ENCODE measurements around the gene HGF.

Gene HGF

DNA sequence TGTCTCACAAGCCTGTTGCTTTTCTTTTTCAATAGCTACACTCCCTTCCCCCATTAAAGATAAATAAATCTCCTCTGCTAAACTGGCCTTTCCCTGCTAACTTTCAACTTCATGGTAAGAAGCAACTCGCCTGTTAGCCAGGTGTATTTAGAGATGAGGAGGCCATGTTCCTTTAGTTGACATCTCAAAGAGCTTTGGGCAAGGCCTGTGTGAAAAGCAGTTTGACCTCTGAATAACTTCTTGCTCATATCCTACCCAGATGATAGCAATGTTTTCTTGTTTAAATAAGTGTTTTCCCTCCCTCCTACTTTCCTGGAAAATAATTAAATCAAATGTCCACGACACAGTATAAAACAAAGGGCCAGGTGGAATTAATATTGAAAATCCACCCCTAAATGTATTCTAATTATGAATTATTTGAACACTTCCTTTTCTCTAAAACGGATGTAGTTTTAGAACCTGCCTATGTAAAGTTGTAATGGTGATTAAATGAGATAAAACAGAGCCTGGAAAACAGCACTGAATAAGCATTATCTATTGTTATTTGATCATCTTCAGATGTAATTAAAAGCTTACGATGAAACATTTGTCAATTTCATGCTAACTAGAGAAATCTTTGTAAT, 78.5 kb downstream of the HGF start:
- Histone ChIP-seq H3K4me3 (replicated peaks; ENCODE audit: insufficient read depth, low read length) (no peak overlapping the region), H3K27ac (replicated peaks) (no peak overlapping the region), H3K27me3 (ENCODE audit: insufficient read depth, poor library complexity, severe bottlenecking) (no peaks in the 10 kb centered on the region)
- DNase-seq (ENCODE audit: low read depth in 1 of 2, low spot score in 1 of 2): no peak
- TF ChIP-seq POLR2AphosphoS5 (IDR thresholded peaks at IDR 0.05; ENCODE audit: low read depth): no peak
- TF ChIP-seq, protein P1, sequence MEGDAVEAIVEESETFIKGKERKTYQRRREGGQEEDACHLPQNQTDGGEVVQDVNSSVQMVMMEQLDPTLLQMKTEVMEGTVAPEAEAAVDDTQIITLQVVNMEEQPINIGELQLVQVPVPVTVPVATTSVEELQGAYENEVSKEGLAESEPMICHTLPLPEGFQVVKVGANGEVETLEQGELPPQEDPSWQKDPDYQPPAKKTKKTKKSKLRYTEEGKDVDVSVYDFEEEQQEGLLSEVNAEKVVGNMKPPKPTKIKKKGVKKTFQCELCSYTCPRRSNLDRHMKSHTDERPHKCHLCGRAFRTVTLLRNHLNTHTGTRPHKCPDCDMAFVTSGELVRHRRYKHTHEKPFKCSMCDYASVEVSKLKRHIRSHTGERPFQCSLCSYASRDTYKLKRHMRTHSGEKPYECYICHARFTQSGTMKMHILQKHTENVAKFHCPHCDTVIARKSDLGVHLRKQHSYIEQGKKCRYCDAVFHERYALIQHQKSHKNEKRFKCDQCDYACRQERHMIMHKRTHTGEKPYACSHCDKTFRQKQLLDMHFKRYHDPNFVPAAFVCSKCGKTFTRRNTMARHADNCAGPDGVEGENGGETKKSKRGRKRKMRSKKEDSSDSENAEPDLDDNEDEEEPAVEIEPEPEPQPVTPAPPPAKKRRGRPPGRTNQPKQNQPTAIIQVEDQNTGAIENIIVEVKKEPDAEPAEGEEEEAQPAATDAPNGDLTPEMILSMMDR (IDR thresholded peaks at IDR 0.05; ENCODE audit: insufficient read depth, low read length): no peak
- no peak for TF ChIP-seq GABPA (IDR thresholded peaks at IDR 0.05; ENCODE audit: low read depth)
- TF ChIP-seq SPI1 (IDR thresholded peaks at IDR 0.05; ENCODE audit: borderline replicate concordance, low read depth): no peak

GRCh38 chr7:81690688-81691087, 79.2 kb downstream of the HGF start:
- DNase-seq (ENCODE audit: low read depth in 1 of 2, low spot score in 1 of 2): no peak
- Histone ChIP-seq H3K27me3 (ENCODE audit: insufficient read depth, poor library complexity, severe bottlenecking) (no peaks in the 10 kb centered on the region), H3K27ac (replicated peaks) (no peak overlapping the region), H3K4me3 (replicated peaks; ENCODE audit: insufficient read depth, low read length) (no peak overlapping the region)
- no peak for TF ChIP-seq POLR2AphosphoS5 (IDR thresholded peaks at IDR 0.05; ENCODE audit: low read depth)
- no peak for TF ChIP-seq SPI1 (IDR thresholded peaks at IDR 0.05; ENCODE audit: borderline replicate concordance, low read depth)
- TF ChIP-seq, protein P1 (IDR thresholded peaks at IDR 0.05; ENCODE audit: insufficient read depth, low read length): no peak
- no peak for TF ChIP-seq GABPA (IDR thresholded peaks at IDR 0.05; ENCODE audit: low read depth)
- TF ChIP-seq, protein P2, sequence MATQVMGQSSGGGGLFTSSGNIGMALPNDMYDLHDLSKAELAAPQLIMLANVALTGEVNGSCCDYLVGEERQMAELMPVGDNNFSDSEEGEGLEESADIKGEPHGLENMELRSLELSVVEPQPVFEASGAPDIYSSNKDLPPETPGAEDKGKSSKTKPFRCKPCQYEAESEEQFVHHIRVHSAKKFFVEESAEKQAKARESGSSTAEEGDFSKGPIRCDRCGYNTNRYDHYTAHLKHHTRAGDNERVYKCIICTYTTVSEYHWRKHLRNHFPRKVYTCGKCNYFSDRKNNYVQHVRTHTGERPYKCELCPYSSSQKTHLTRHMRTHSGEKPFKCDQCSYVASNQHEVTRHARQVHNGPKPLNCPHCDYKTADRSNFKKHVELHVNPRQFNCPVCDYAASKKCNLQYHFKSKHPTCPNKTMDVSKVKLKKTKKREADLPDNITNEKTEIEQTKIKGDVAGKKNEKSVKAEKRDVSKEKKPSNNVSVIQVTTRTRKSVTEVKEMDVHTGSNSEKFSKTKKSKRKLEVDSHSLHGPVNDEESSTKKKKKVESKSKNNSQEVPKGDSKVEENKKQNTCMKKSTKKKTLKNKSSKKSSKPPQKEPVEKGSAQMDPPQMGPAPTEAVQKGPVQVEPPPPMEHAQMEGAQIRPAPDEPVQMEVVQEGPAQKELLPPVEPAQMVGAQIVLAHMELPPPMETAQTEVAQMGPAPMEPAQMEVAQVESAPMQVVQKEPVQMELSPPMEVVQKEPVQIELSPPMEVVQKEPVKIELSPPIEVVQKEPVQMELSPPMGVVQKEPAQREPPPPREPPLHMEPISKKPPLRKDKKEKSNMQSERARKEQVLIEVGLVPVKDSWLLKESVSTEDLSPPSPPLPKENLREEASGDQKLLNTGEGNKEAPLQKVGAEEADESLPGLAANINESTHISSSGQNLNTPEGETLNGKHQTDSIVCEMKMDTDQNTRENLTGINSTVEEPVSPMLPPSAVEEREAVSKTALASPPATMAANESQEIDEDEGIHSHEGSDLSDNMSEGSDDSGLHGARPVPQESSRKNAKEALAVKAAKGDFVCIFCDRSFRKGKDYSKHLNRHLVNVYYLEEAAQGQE (IDR thresholded peaks at IDR 0.05; ENCODE audit: insufficient replicate concordance, low read depth): no peak

DNA sequence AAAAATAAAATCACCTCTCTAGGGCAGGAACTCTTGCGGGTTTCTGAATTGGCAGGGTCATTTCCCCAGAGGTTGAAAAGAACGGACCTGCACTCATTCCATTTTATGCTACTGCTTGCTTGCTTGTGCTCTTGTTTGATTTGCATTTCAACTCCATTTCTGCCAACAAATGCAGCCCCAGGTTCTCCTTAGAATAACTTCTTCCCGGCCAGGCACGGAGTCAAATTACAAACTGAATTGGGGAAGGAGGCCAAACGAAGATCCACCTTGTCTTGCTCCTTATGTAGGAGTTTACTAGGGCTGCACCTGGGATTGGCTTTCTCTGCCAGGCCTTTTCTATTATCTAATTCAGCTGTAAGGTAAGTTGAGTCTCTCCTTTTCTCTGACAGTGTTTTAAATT, 79.6 kb downstream of the HGF start:
- Histone ChIP-seq H3K27me3 (ENCODE audit: insufficient read depth, poor library complexity, severe bottlenecking) (no peaks in the 10 kb centered on the region), H3K27ac (replicated peaks) (no peak overlapping the region), H3K4me3 (replicated peaks; ENCODE audit: insufficient read depth, low read length) (no peak overlapping the region)
- TF ChIP-seq, protein P2 (IDR thresholded peaks at IDR 0.05; ENCODE audit: insufficient replicate concordance, low read depth): no peak
- TF ChIP-seq GABPA (IDR thresholded peaks at IDR 0.05; ENCODE audit: low read depth) (no peak), POLR2AphosphoS5 (IDR thresholded peaks at IDR 0.05; ENCODE audit: low read depth) (no peak)
- DNase-seq (ENCODE audit: low read depth in 1 of 2, low spot score in 1 of 2): no peak

- Histone ChIP-seq H3K4me3 (replicated peaks; ENCODE audit: insufficient read depth, low read length) (no peak overlapping the region), H3K27ac (replicated peaks) (peak overlapping the region; percentile 23), H3K27me3 (ENCODE audit: insufficient read depth, poor library complexity, severe bottlenecking) (no peaks in the 10 kb centered on the region)
- TF ChIP-seq GABPA (IDR thresholded peaks at IDR 0.05; ENCODE audit: low read depth) (no peak), SPI1 (IDR thresholded peaks at IDR 0.05; ENCODE audit: borderline replicate concordance, low read depth) (peak; percentile 90)
- TF ChIP-seq, protein P2 (IDR thresholded peaks at IDR 0.05; ENCODE audit: insufficient replicate concordance, low read depth): no peak
- peak in 1 of 2 experiments; percentile 83 for DNase-seq (ENCODE audit: low read depth in 1 of 2, low spot score in 1 of 2)
Observed at GRCh38 chr7:81688622-81689411, 81.0 kb downstream of the HGF start.

Measured in HL-60 (cell line).